HepG2 (cell line): Measurements from ENCODE around the gene PPCS. TPM values are rescaled to one million over a fixed set of nuclear protein-coding genes. Genes with fewer than 3 reads are reported as not detected.

Experiments used
- ATAC-seq: fragments of 200-7000 bp; cut with Tn5 transposase; 3 replicates; pipeline ENCODE4 v1.9.1; 2020; ENCODE audit warnings: mild to moderate bottlenecking, moderate library complexity
- BruUV-seq: library from RNA; stranded (reverse); fragments of 400-500 nt; replicated peaks from 2 replicates; lab custom pipeline; 2021; lab: Mats Ljungman, UMichigan
- CTCF ChIA-PET: fragments of 300-600 bp; formaldehyde crosslinking; extraction: SDS; loops from one replicate; lab custom pipeline; 2021; ENCODE audit warnings: low total read pairs, inconsistent platforms, low intra/inter-chr PET ratio; lab: Yijun Ruan, JAX
- POLR2A ChIA-PET: fragments of 350-600 bp; sonication (Branson Sonifier 250); formaldehyde crosslinking; loops from one replicate; lab custom pipeline; 2020; ENCODE audit warnings: antibody characterized with exemption, inconsistent platforms; lab: Yijun Ruan, JAX
- DNase-seq: peaks from one replicate; pipeline ENCODE4 v3.0.0-alpha.2; 2015; ENCODE audit warnings: low spot score
- FAIRE-seq: peaks from 3 replicates; lab custom pipeline; 2011; peaks lifted over from hg19 to GRCh38; lab: Jason Lieb, UNC
- H2AFZ ChIP-seq: one replicate; pipeline ENCODE4 v1.6.1; 2011; ENCODE audit warnings: low read length, inconsistent platforms
- H3K27ac ChIP-seq: fragments of 300-600 bp; 3 replicates; pipeline ENCODE4 v1.8.0; 2011; ENCODE audit warnings: mixed run types, mild to moderate bottlenecking, mixed read lengths, low read length, inconsistent platforms; ENCODE audit not compliant: insufficient read depth; ENCODE audit errors: extremely low read length
- H3K27me3 ChIP-seq, 2 experiments: fragments of 200-600 bp in 1 of 2; 2 replicates in 1 of 2; 3 replicates in 1 of 2; pipeline versions ENCODE4 v1.6.0 to v1.8.0; 2011; ENCODE audit warnings: low read length in 2 of 2, mild to moderate bottlenecking in 2 of 2, moderate library complexity in 2 of 2, inconsistent platforms in 1 of 2; ENCODE audit not compliant: insufficient read depth in 2 of 2, control insufficient read depth in 1 of 2
- H3K36me3 ChIP-seq, 2 experiments: fragments of 200-600 bp in 1 of 2; replicated peaks in 1 of 2; 2 replicates in 1 of 2; 3 replicates in 1 of 2; pipeline versions ENCODE4 v1.5.1 to v1.8.0; 2011; ENCODE audit warnings: low read length in 2 of 2, inconsistent platforms in 1 of 2; ENCODE audit not compliant: insufficient read depth in 2 of 2, control insufficient read depth in 1 of 2
- H3K4me1 ChIP-seq: 2 replicates; pipeline ENCODE4 v1.5.1; 2012; ENCODE audit warnings: low read length, inconsistent platforms; ENCODE audit not compliant: insufficient read depth
- H3K4me2 ChIP-seq: 2 replicates; pipeline ENCODE4 v1.6.0; 2011; ENCODE audit warnings: low read depth, low read length, inconsistent platforms
- H3K4me3 ChIP-seq, 3 experiments: fragments of 200-600 bp in 1 of 3; sonication (generic), shearing (Covaris generic) in 1 of 3; replicated peaks in 1 of 3; 2 replicates each; pipeline ENCODE4 v1.5.1; 2011 to 2016; ENCODE audit warnings: low read length in 3 of 3, inconsistent platforms in 2 of 3, low read depth in 2 of 3, mild to moderate bottlenecking in 2 of 3, control low read depth in 1 of 3, mixed read lengths in 1 of 3; ENCODE audit not compliant: insufficient read depth in 1 of 3
- H3K79me2 ChIP-seq: one replicate; pipeline ENCODE4 v1.6.1; 2011; ENCODE audit warnings: low read length, inconsistent platforms; ENCODE audit not compliant: insufficient read depth
- H3K9ac ChIP-seq: 2 replicates; pipeline ENCODE4 v1.6.0; 2011; ENCODE audit warnings: mild to moderate bottlenecking, low read depth, low read length, inconsistent platforms; ENCODE audit not compliant: insufficient read depth
- H3K9me3 ChIP-seq: 2 replicates; pipeline ENCODE4 v1.5.1; 2012; ENCODE audit warnings: mild to moderate bottlenecking, low read length
- H4K20me1 ChIP-seq: 2 replicates; pipeline ENCODE4 v1.6.0; 2011; ENCODE audit warnings: inconsistent platforms, mild to moderate bottlenecking, low read length, moderate library complexity; ENCODE audit not compliant: insufficient read depth
- ARNTL ChIP-seq: sonication (generic); formaldehyde crosslinking; IDR thresholded peaks from 2 replicates; pipeline ENCODE4 v1.4.0; 2020; ENCODE audit warnings: mild to moderate bottlenecking, missing genetic modification reagents
- ATF7-NPFF ChIP-seq: sonication (generic); formaldehyde crosslinking; IDR thresholded peaks from 2 replicates; pipeline ENCODE4 v1.8.1; 2023; ENCODE audit warnings: mild to moderate bottlenecking, low read depth, missing genetic modification reagents, moderate library complexity
- BRCA1 ChIP-seq: sonication (generic); formaldehyde crosslinking; IDR thresholded peaks from 2 replicates; pipeline ENCODE4 v1.4.0; 2020; ENCODE audit warnings: missing genetic modification reagents
- ELF4 ChIP-seq: sonication (generic); formaldehyde crosslinking; IDR thresholded peaks from 2 replicates; pipeline ENCODE4 v1.5.0; 2020; ENCODE audit warnings: missing genetic modification reagents, mild to moderate bottlenecking, moderate library complexity, borderline replicate concordance
- HMG20A ChIP-seq: IDR thresholded peaks from 2 replicates; pipeline ENCODE4 v1.6.1; 2016; ENCODE audit warnings: borderline replicate concordance
- JUN ChIP-seq: sonication (generic); formaldehyde crosslinking; IDR thresholded peaks from 2 replicates; pipeline ENCODE4 v1.4.0; 2020; ENCODE audit warnings: mild to moderate bottlenecking, missing genetic modification reagents
- KLF11 ChIP-seq: IDR thresholded peaks from 2 replicates; pipeline ENCODE4 v1.6.1; 2016; ENCODE audit warnings: missing compliant biosample characterization
- NFE2L2 ChIP-seq: fragments of 150-350 bp; IDR thresholded peaks from 2 replicates; pipeline ENCODE4 v1.6.1; 2014; ENCODE audit warnings: low read length
- NKX3-1 ChIP-seq: sonication (generic); formaldehyde crosslinking; IDR thresholded peaks from 2 replicates; pipeline ENCODE4 v1.5.0; 2020; ENCODE audit warnings: missing genetic modification reagents
- NR3C1 ChIP-seq: sonication (generic); formaldehyde crosslinking; IDR thresholded peaks from 2 replicates; pipeline ENCODE4 v1.4.0; 2020; ENCODE audit warnings: missing genetic modification reagents
- TRIM22 ChIP-seq: fragments of 450-650 bp; IDR thresholded peaks from 2 replicates; pipeline ENCODE4 v1.6.1; 2017
- ZFX ChIP-seq: sonication (generic); formaldehyde crosslinking; IDR thresholded peaks from 2 replicates; pipeline ENCODE4 v1.4.0; 2020; ENCODE audit warnings: mild to moderate bottlenecking, low read depth, missing genetic modification reagents, moderate library complexity
- ZNF160 ChIP-seq: sonication (generic); formaldehyde crosslinking; IDR thresholded peaks from 2 replicates; pipeline ENCODE4 v1.8.0; 2022; ENCODE audit warnings: mild to moderate bottlenecking, inconsistent platforms, missing genetic modification reagents
- ZNF33A ChIP-seq: sonication (generic); formaldehyde crosslinking; IDR thresholded peaks from 2 replicates; pipeline ENCODE4 v1.5.1; 2020; ENCODE audit warnings: missing genetic modification reagents, mild to moderate bottlenecking, moderate library complexity, borderline replicate concordance
- ZNF615 ChIP-seq: sonication (generic); formaldehyde crosslinking; IDR thresholded peaks from 2 replicates; pipeline ENCODE4 v1.5.0; 2020; ENCODE audit warnings: mild to moderate bottlenecking, missing genetic modification reagents, borderline replicate concordance
- ZNF629 ChIP-seq: sonication (generic); formaldehyde crosslinking; conservative IDR thresholded peaks from 2 replicates; pipeline ENCODE4 v1.5.0; 2020; ENCODE audit warnings: missing genetic modification reagents
- WGBS: methylation state at CpG from one replicate; pipeline ENCODE4 v1.1.6; 2017; ENCODE audit warnings: low lambda C conversion rate; 5-methylcytosine and 5-hydroxymethylcytosine counted together
- in situ Hi-C: cut with HindIII; loops from 2 replicates; pipeline ENCODE4 v1.10.0; 2017; ENCODE audit warnings: low pct_unique_long_range_greater_than_20kb; ENCODE audit not compliant: extremely low pct_ligation_motif_present
- intact Hi-C: fragments of 100-400 bp; cut with micrococcal nuclease; formaldehyde crosslinking; loops from one replicate; pipeline ENCODE4 v1.10.0; 2022; ENCODE audit not compliant: unreplicated experiment
- polyA plus RNA-seq, 8 experiments: library from polyadenylated mRNA; depleted of rRNA in 3 of 8; stranded (reverse) in 7 of 8; unstranded in 1 of 8; fragments of >200 nt; fragmentation: Illumina TruSeq in 4 of 8; extraction: Trizol in 4 of 8; gene quantifications; 2 replicates each; pipeline versions ENCODE4 v1.2.1 to v1.2.3, GENCODE V29; 2011 to 2016; ENCODE audit warnings: low read depth in 4 of 8, missing spikeins in 1 of 8, mixed read lengths in 1 of 8; ENCODE audit not compliant: insufficient read depth in 1 of 8
- total RNA-seq, 5 experiments: library from RNA; depleted of rRNA; stranded (reverse); fragments of >200 nt; fragmentation: Illumina TruSeq; extraction: Trizol; gene quantifications; 2 replicates each; pipeline ENCODE4 v1.2.3, GENCODE V29; 2016; ENCODE audit warnings: low read depth in 1 of 5
- TF ChIP-seq, protein P1 (sequence below): sonication (generic); formaldehyde crosslinking; IDR thresholded peaks from 2 replicates; pipeline ENCODE4 v1.5.0; 2020; ENCODE audit warnings: missing genetic modification reagents

Gene PPCS
- total and polyA plus RNA-seq, 2 of the 13 experiments (the other 11 are each of a cell fraction or from before 2014, with no cell fraction given), result 13.4 to 38.9 TPM

GRCh38 chr1:42420121-42420520 is 36.2 kb upstream of the PPCS start:
- H3K4me1 ChIP-seq, result no peaks in the 10 kb centered on the region
- H3K9me3 ChIP-seq, result no peaks in the 10 kb centered on the region
- ChIA-PET POLR2A (no interaction called here), CTCF (no interaction called here)
- H4K20me1 ChIP-seq, result no peaks in the 10 kb centered on the region
- H3K79me2 ChIP-seq, result no peaks in the 10 kb centered on the region
- in situ Hi-C loops (no loop called here), intact Hi-C loops (no loop called here)
- 21% methylated on average over 7 of the region's 7 CpGs for WGBS
- DNase-seq, result no peak
- peaks cover 0 to 18% of the 10 kb centered on the region in 2 experiments; a peak in 1 of 5 replicates for H3K27me3 ChIP-seq
- no peak overlapping the region for H3K4me3 ChIP-seq
- no TSS peak for BruUV-seq
- no peak for TF ChIP-seq BRCA1 (CRISPR knock-in tag)
- TF ChIP-seq ZNF33A (CRISPR knock-in tag), result no peak
- no peak for TF ChIP-seq ATF7-NPFF
- ATAC-seq, result no peak
- H3K36me3 ChIP-seq, result no peaks in the 10 kb centered on the region
- FAIRE-seq, result no peak
- no peak overlapping the region for H3K9ac ChIP-seq
- no peak overlapping the region for H2AFZ ChIP-seq
- no peak overlapping the region for H3K27ac ChIP-seq
- no peak overlapping the region for H3K4me2 ChIP-seq

DNA sequence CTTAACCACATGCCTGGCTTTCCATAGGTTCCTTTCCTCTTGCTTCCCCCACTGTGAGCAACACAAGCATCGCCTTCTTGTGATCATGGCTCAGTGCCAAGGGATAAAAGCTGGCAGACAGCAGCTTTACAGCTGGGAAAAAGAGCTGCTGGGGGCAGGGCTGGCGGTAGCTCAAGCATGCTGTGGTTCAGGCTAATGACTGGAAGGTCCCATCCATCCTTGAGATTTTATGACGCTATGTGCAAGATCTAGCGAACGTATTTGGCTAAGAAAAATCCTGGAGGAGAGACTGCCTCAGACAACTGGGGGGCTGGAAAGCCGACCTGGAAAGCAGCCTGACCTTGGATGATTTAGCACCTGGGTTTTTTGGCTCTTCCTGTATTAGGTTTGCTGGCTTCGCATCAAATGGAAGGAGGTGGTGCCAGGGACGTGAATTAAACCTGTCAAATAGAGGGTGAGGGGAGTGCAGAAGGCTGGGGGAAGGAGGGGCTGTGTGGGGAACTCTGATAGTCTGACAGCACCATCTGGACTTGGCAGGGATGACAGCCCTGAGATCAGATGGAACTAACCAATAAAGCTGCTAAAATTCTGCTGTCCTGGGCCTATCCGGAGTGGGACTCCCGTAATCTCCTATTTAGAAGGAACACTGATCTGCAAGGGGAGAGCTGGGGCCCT is 35.3 kb upstream of the PPCS start:
- Histone ChIP-seq H3K36me3 (no peaks in the 10 kb centered on the region), H3K9me3 (no peaks in the 10 kb centered on the region), H3K27ac (no peak overlapping the region), H3K4me2 (no peak overlapping the region), H3K4me3 (no peak overlapping the region), H2AFZ (no peak overlapping the region), H3K4me1 (no peaks in the 10 kb centered on the region), H3K27me3 (peaks cover 0 to 18% of the 10 kb centered on the region in 2 experiments; a peak in 1 of 5 replicates), H3K9ac (no peak overlapping the region), H3K79me2 (no peaks in the 10 kb centered on the region), H4K20me1 (no peaks in the 10 kb centered on the region)
- in situ Hi-C loops, result no loop called here
- intact Hi-C loops, result no loop called here
- ChIA-PET CTCF (no interaction called here), POLR2A (no interaction called here)
- ATAC-seq (no peak), FAIRE-seq (no peak), DNase-seq (no peak)
- no TSS peak for BruUV-seq
- TF ChIP-seq KLF11 (CRISPR knock-in tag), result no peak
- TF ChIP-seq, protein P1, sequence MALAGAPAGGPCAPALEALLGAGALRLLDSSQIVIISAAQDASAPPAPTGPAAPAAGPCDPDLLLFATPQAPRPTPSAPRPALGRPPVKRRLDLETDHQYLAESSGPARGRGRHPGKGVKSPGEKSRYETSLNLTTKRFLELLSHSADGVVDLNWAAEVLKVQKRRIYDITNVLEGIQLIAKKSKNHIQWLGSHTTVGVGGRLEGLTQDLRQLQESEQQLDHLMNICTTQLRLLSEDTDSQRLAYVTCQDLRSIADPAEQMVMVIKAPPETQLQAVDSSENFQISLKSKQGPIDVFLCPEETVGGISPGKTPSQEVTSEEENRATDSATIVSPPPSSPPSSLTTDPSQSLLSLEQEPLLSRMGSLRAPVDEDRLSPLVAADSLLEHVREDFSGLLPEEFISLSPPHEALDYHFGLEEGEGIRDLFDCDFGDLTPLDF (CRISPR knock-in tag), result no peak
- TF ChIP-seq HMG20A (CRISPR knock-in tag), result no peak
- TF ChIP-seq NKX3-1 (CRISPR knock-in tag), result no peak
- no peak for TF ChIP-seq NR3C1
- no peak for TF ChIP-seq NFE2L2
- TF ChIP-seq TRIM22, result no peak
- TF ChIP-seq ZFX (CRISPR knock-in tag), result no peak
- TF ChIP-seq JUN (CRISPR knock-in tag), result no peak
- TF ChIP-seq ZNF160 (CRISPR knock-in tag), result no peak
- TF ChIP-seq ZNF629, result no peak
- TF ChIP-seq ARNTL (CRISPR knock-in tag), result no peak
- no peak for TF ChIP-seq ELF4 (CRISPR knock-in tag)
- TF ChIP-seq ZNF615 (CRISPR knock-in tag), result no peak
- 51% methylated on average over 8 of the region's 10 CpGs for WGBS
